NOMO-1 treated with DMSO at 0.1 percent for 48 hours (cell line): ENCODE results near the gene POLE3.
A peak's percentile ranks its signal among the peaks of the same experiment; 100 is the strongest.
"Not testable (repeated sequence)": the region's sequence is repeated elsewhere in the genome, so short reads cannot be mapped to it uniquely, and the experiment has no call there.

Experiments
- DNase-seq: peaks from one replicate; lab custom pipeline; 2025; ENCODE audit not compliant: unreplicated experiment; lab: John Stamatoyannopoulos, UW

Gene POLE3

GRCh38 chr9:113379094-113379828 is 31.2 kb downstream of the POLE3 start:
- not testable (repeated sequence) for DNase-seq

GRCh38 chr9:113376634-113377567 is 33.6 kb downstream of the POLE3 start, which contains the start of gene HDHD3:
Gene HDHD3, minus strand, starts transcription at chr9:113376986. Its CDS starts 2,632 bp downstream, at chr9:113374354.
- DNase-seq: peak; percentile 56

- no peak for DNase-seq
These were observed 35.1 kb downstream of the POLE3 start for GRCh38 chr9:113375057-113376023.

- DNase-seq: no peak
These were observed 36.6 kb downstream of the POLE3 start for GRCh38 chr9:113373676-113374392.

- no peak for DNase-seq
These were observed 37.2 kb downstream of the POLE3 start for GRCh38 chr9:113373256-113373655.

GRCh38 chr9:113372059-113372458 is 38.4 kb downstream of the POLE3 start:
- no peak for DNase-seq

- DNase-seq: no peak
These were observed 39.6 kb downstream of the POLE3 start for GRCh38 chr9:113370806-113371325.

- no peak for DNase-seq
These were observed 40.7 kb downstream of the POLE3 start for GRCh38 chr9:113369855-113370140.

- no peak for DNase-seq
These were observed 41.3 kb downstream of the POLE3 start for GRCh38 chr9:113368982-113369854.

- DNase-seq: no peak
These were observed 42.0 kb downstream of the POLE3 start for GRCh38 chr9:113368348-113368981.

- peak; percentile 40 for DNase-seq
These were observed 44.8 kb downstream of the POLE3 start for GRCh38 chr9:113365652-113366051.

- no peak for DNase-seq
These were observed 45.5 kb downstream of the POLE3 start for GRCh38 chr9:113364951-113365350.

GRCh38 chr9:113363336-113363735 is 47.1 kb downstream of the POLE3 start:
- no peak for DNase-seq

- DNase-seq: no peak
These were observed 49.0 kb downstream of the POLE3 start for GRCh38 chr9:113361304-113362018.

- DNase-seq: no peak
These were observed 50.1 kb downstream of the POLE3 start for GRCh38 chr9:113360242-113360842.

GRCh38 chr9:113359385-113359784 is 51.1 kb downstream of the POLE3 start:
- DNase-seq: no peak
